Body of pancreas (tissue), 4 donors: ENCODE results near the gene HOMER2. TPM values are rescaled to one million over a fixed set of nuclear protein-coding genes. Genes with fewer than 3 reads are reported as not detected.

Experiments
- ATAC-seq: fragments of 150-250 bp; one replicate; pipeline ENCODE4 v1.9.1; 2016
- DNase-seq, 4 donors: peaks; one replicate each; pipeline ENCODE4 v3.0.0-alpha.2; 2019
- H3K27ac ChIP-seq, 4 donors: fragments of 200-600 bp; sonication (generic); 1 replicate in 3 of 4; 2 replicates in 1 of 4; pipeline versions ENCODE4 v1.5.1 to v1.6.1; 2016 to 2019; ENCODE audit warnings: mild to moderate bottlenecking in 1 of 4, mixed read lengths in 1 of 4, moderate library complexity in 1 of 4
- H3K27me3 ChIP-seq, 2 donors: fragments of 200-600 bp; sonication (generic); one replicate each; pipeline ENCODE4 v1.6.0; 2016; ENCODE audit warnings: mild to moderate bottlenecking in 1 of 2
- H3K36me3 ChIP-seq, 2 donors: fragments of 200-600 bp; sonication (generic); replicated peaks in 1 of 2; 2 replicates each; pipeline ENCODE4 v1.5.1; 2016; ENCODE audit warnings: low read depth in 2 of 2; ENCODE audit not compliant: insufficient read depth in 1 of 2
- H3K4me1 ChIP-seq: fragments of 200-600 bp; sonication (generic); one replicate; pipeline ENCODE4 v1.6.0; 2016
- H3K4me3 ChIP-seq, 2 donors: fragments of 200-600 bp; sonication (generic); 1 replicate in 1 of 2; 2 replicates in 1 of 2; pipeline ENCODE4 v1.5.1; 2016 to 2019
- H3K9me3 ChIP-seq, 3 donors: fragments of 200-600 bp; sonication (generic); 1 replicate in 2 of 3; 2 replicates in 1 of 3; pipeline ENCODE4 v1.5.1; 2016
- CTCF ChIP-seq, 7 experiments: fragments of 450-650 bp in 4 of 7; fragments of 200-600 bp in 3 of 7; sonication (generic) in 3 of 7; IDR thresholded peaks; one replicate each; pipeline ENCODE4 v1.5.1; 2016 to 2019; ENCODE audit warnings: antibody characterized with exemption in 7 of 7
- POLR2A ChIP-seq, 3 donors: fragments of 450-650 bp; IDR thresholded peaks; one replicate each; pipeline ENCODE4 v1.6.1; 2016; ENCODE audit warnings: antibody characterized with exemption in 3 of 3, mild to moderate bottlenecking in 2 of 3
- WGBS, 2 donors: methylation state at CpG; one replicate each; pipeline ENCODE4 v1.1.5; 2017; 5-methylcytosine and 5-hydroxymethylcytosine counted together
- intact Hi-C: fragments of 100-400 bp; cut with DNase I; formaldehyde crosslinking; loops from one replicate; pipeline ENCODE4 v1.15.1; 2023
- total RNA-seq, 2 donors: library from RNA; depleted of rRNA; stranded (reverse); fragments of >200 nt; gene quantifications; one replicate each; pipeline ENCODE4 v1.1.0, GENCODE V29; 2016

HOMER2 gene
- total RNA-seq, 2 donors from 2014 or later = 331 to 469 TPM

DNA sequence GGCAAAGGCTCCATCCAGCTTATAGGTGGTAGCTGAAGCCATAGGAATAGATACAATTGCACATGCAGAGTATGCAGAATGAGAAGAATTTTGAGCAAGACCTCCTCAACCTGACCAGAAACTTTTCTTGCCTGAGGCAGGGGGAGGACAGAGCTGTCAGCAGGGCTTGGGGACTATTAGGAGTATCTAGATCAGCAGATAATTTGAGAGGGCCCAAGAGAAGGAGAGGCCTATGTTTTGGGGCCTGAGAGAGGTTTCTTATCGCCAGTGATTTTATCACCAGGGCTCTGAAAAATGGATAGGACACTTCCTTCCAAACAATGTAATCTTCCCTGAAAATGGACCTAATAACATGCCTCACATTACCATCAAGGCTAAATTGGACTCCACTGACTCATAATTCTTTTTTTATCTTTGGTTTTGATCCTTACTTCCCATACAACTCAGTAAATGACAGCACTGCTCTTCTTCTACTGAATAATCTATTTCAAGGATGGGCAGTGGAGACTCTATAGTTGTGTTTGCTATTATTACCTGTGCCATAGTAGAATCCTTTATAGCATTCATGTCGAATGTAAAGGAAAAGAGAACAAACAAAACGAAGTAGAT is 17.7 kb upstream of the HOMER2 start:
- Histone ChIP-seq H3K27me3 (no peaks in the 10 kb centered on the region), H3K4me3 (no peak overlapping the region), H3K9me3 (no peaks in the 10 kb centered on the region), H3K4me1 (peaks cover 49% of the 10 kb centered on the region), H3K27ac (peak overlapping the region; percentile 49 to 76 (median 67)), H3K36me3 (no peaks in the 10 kb centered on the region)
- no peak for TF ChIP-seq CTCF (IDR thresholded peaks at IDR 0.05)
- TF ChIP-seq POLR2A (IDR thresholded peaks at IDR 0.05) = no peak
- ATAC-seq (no peak), DNase-seq (no peak)
- intact Hi-C loops = no loop called here
- 17 to 20% methylated on average over 3 of the region's 3 CpGs for WGBS, 2 donors

DNA sequence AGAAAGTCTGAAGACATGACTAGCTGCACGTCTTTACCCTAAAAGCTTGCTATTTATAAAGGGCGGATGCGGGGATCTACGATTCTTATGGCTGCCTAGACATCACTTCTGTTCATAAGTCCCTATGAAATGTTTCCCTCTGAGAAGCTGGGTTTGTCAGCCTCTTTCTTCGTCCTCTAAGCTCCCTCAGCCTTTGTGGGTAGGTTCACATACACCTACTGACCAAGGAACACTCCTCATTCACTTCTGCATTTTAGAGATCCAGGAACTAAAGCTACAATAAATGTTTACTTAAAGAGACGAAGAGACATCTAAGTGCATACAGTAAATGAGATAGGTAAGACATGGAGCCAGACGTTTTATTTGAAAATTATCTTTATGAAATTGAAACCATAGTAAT is 16.8 kb upstream of the HOMER2 start:
- TF ChIP-seq CTCF (IDR thresholded peaks at IDR 0.05) (no peak), POLR2A (IDR thresholded peaks at IDR 0.05) (no peak)
- no peak for ATAC-seq
- WGBS, 2 donors = 70 to 76% methylated on average over 7 of the region's 7 CpGs

DNA sequence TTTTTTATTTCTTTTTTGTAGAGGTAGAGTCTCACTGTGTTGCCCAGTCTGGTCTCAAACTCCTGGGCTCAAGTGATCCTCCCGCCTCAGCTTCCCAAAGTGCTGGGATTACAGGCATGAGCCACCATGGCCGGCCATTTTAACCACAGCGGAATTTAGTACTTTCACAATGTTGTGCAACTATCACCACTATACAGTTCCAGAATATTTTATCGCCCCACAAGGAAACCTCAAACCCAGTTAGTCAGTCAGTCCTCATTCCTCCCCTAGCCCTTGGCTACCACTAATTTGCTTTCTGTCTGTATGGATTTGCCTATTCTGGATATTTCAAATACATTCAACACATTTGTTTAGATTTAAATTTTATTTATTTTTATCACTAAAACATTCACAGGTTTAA is 15.5 kb upstream of the HOMER2 start:
- ATAC-seq (no peak), DNase-seq (no peak)
- Histone ChIP-seq H3K4me3 (no peak overlapping the region), H3K36me3 (no peaks in the 10 kb centered on the region), H3K9me3 (no peaks in the 10 kb centered on the region), H3K27ac (no peak overlapping the region), H3K27me3 (no peaks in the 10 kb centered on the region), H3K4me1 (peaks cover 51% of the 10 kb centered on the region)
- TF ChIP-seq POLR2A (IDR thresholded peaks at IDR 0.05) (no peak), CTCF (IDR thresholded peaks at IDR 0.05) (no peak)
- WGBS, 2 donors = 86 to 96% methylated on average over 4 of the region's 4 CpGs
- intact Hi-C loops = no loop called here

More for the DNA sequence above, 16.8 kb upstream of the HOMER2 start:
- intact Hi-C loops = no loop called here
- peak overlapping the region in 2 of 4 donors; percentile 73 to 76 for H3K27ac ChIP-seq
- H3K4me1 ChIP-seq = peaks cover 49% of the 10 kb centered on the region
- H3K27me3 ChIP-seq = no peaks in the 10 kb centered on the region
- no peak for DNase-seq
- no peaks in the 10 kb centered on the region for H3K9me3 ChIP-seq
- H3K36me3 ChIP-seq = no peaks in the 10 kb centered on the region
- H3K4me3 ChIP-seq = no peak overlapping the region

GRCh38 chr15:82966671-82967071 is 14.2 kb upstream of the HOMER2 start:
- 78 to 91% methylated on average over 4 of the region's 4 CpGs for whole genome bisulfite sequencing, 2 donors
- intact Hi-C loops = no loop called here
- peaks cover 38% of the 10 kb centered on the region for H3K4me1 ChIP-seq

More at GRCh38 chr15:82966671-82967071, 14.2 kb upstream of the HOMER2 start:
- H3K9me3 ChIP-seq = no peaks in the 10 kb centered on the region
- H3K4me3 ChIP-seq = no peak overlapping the region
- no peak for TF ChIP-seq CTCF (IDR thresholded peaks at IDR 0.05)
- TF ChIP-seq POLR2A (IDR thresholded peaks at IDR 0.05) = no peak
- no peaks in the 10 kb centered on the region for H3K27me3 ChIP-seq
- H3K36me3 ChIP-seq = no peaks in the 10 kb centered on the region
- H3K27ac ChIP-seq = no peak overlapping the region
- DNase-seq (no peak), ATAC-seq (no peak)
